GM18951 (cell line): ENCODE measurements around the gene ATG101.

Experiments used
- POLR2A ChIP-seq: IDR thresholded peaks from 4 replicates; pipeline ENCODE4 v1.6.1; 2011; ENCODE audit warnings: mild to moderate bottlenecking; ENCODE audit not compliant: insufficient read length, insufficient read depth; ENCODE audit errors: extremely low read depth
- in situ Hi-C: fragments of 300-500 bp; cut with MboI; formaldehyde crosslinking; loops from one replicate; pipeline ENCODE4 v1.12.0; 2022; ENCODE audit warnings: low sequenced_read_pairs, mixed read lengths, inconsistent platforms; ENCODE audit not compliant: unreplicated experiment

ATG101 gene

DNA sequence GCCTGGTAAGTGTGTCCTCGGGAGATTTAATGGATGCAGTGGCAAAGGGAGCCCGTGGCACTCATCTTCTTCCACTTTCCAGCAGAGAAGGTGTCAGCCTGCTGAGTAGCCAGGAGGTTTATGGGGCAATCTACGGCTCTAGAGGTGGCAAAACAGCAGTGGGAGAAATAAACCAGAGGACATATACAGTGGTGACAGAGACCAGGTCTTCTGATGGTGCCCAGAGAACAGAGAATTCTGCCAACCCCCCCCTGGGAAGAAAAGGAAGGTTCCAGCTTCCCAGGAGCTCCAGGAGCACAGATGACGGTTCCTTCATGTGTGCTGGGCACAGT lies 52.7 kb downstream of the ATG101 start:
- in situ Hi-C loops = loop anchor here (10.0 kb wide), 1 partner anchor 98 kb away; no protein-coding TSS in a partner anchor
- TF ChIP-seq POLR2A = no peak

GRCh38 chr12:52122904-52123303 lies 53.1 kb downstream of the ATG101 start:
- in situ Hi-C loops = loop anchor here (10.0 kb wide), 1 partner anchor 98 kb away; no protein-coding TSS in a partner anchor
- no peak for TF ChIP-seq POLR2A

DNA sequence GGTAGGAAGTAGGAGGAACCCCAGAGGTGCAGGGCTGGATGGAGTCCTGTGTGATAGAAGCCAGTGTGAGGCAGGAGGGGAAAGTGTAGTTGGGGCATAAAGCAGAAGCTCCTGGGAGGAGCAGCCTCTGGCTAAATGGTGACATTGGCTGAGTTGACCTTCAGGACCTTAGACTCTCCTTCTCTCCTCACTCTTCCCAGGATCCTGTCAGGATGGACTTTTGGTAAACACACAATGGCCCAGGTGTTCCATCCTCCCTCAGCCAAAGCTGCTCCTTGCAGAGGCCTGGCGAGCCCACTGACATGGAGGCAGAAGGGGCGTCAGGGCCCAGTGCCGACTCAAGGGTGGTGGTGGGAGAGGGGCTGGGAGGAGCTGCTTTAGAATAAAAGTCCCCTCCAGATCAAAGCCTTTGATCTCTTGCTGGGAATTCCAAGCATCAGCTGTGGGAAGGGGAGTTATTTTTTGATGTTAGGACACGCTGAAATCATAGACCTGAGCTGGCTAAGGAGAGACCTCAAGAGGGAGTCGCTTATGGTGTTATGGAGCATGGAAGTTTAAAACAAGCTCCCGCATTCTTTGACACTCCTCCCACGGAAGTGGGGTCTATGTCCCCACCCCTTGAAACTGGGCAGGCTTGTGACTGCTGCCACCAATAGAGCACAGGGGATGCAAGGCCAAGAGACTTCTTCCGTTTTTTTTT lies 53.9 kb downstream of the ATG101 start:
- in situ Hi-C loops = loop anchor here (10.0 kb wide), 1 partner anchor 99 kb away; no protein-coding TSS in a partner anchor
- no peak for TF ChIP-seq POLR2A

- in situ Hi-C loops = loop anchor here (10.0 kb wide), 1 partner anchor 101 kb away; no protein-coding TSS in a partner anchor
- no peak for TF ChIP-seq POLR2A
Measured at GRCh38 chr12:52125476-52125900, 55.7 kb downstream of the ATG101 start.

DNA sequence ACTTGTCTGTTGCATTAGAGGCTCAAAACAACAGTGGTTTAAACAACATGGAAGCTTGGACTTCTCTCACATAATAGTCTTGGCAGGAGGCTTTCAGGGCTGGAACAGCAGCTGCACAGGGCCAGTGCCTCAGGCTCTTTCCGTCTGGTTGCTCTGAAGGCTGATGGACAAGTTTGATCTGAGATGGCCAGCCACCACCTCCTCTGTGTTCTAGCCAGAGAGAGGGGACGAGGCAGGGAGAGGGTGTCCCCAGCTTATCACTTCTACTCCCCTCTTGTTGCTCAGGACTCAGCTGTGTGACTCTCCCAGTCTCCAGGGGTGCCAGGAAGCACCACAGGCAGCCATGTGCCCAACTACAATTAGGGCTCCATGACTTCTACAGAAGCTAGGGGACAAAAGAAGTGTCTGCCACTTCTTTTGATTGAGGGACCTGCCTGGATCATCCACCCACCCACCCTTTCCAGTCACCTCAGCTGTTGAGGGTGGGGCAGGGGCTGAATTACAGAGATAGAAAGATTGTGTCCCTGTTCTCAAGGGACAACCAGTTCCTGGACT lies 56.3 kb downstream of the ATG101 start:
- in situ Hi-C loops = loop anchor here (10.0 kb wide), 1 partner anchor 101 kb away; no protein-coding TSS in a partner anchor
- no peak for TF ChIP-seq POLR2A
